Measurements from ENCODE around the gene CEP83. TPM values are rescaled to one million over a fixed set of nuclear protein-coding genes. Genes with fewer than 3 reads are reported as not detected.

CEP83 gene
- total and polyA plus RNA-seq, 8 donors, result 7.0 to 14.5 (median 8.7) TPM

DNA sequence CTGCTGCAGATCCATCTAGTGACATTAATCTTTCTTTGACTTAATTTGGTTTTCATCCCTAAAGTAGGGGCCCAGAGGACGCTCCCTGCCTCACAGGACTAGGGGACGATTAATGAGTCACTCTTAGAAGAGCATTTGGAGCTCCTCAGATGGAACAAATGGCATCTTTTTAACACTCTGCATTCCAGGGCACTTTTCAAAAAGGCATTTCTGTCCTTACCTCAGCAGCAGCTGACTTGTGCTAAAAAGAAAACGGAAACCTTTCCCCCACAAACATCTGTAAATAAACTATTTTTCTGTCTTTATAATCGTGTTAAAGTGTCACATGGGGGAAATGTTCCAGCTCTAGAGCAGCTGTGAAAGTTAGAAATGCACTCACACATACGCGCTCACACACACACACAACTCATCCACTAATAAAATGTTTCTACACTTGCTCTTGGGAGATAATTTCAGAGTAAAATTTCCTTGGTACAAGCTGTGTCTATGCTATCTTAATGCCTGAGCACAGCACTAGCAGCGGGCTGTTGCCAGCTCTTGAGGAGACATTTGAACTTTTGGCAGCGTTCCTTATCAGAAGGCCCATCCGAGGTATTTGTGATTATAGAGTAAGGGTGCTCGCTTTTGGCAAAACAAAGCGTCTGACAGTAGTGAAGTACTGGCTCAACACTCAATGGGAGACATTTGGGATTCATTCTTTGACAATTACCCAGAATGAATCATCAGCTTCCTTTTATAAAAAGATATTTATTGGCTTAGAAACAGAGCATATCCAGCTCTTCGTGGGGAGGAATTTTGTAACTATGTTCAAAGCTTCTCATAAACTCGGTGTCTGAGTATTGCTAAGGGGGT lies 170.0 kb downstream of the CEP83 start:
- no peak for DNase-seq
- intact Hi-C loops (cut with DNase I), result no loop called here
- Histone ChIP-seq H3K36me3 (no peaks in the 10 kb centered on the region), H3K27me3 (no peaks in the 10 kb centered on the region), H3K9me3 (no peaks in the 10 kb centered on the region), H3K4me3 (no peak overlapping the region), H3K4me1 (no peaks in the 10 kb centered on the region), H3K27ac (no peak overlapping the region)
- no peak for FAIRE-seq
- TF ChIP-seq, protein P1, sequence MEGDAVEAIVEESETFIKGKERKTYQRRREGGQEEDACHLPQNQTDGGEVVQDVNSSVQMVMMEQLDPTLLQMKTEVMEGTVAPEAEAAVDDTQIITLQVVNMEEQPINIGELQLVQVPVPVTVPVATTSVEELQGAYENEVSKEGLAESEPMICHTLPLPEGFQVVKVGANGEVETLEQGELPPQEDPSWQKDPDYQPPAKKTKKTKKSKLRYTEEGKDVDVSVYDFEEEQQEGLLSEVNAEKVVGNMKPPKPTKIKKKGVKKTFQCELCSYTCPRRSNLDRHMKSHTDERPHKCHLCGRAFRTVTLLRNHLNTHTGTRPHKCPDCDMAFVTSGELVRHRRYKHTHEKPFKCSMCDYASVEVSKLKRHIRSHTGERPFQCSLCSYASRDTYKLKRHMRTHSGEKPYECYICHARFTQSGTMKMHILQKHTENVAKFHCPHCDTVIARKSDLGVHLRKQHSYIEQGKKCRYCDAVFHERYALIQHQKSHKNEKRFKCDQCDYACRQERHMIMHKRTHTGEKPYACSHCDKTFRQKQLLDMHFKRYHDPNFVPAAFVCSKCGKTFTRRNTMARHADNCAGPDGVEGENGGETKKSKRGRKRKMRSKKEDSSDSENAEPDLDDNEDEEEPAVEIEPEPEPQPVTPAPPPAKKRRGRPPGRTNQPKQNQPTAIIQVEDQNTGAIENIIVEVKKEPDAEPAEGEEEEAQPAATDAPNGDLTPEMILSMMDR (IDR thresholded peaks at IDR 0.05), result no peak
- WGBS, 2 donors, result 59 to 63% methylated on average over 13 of the region's 13 CpGs
- peak in 3 of 4 donors; percentile 18 to 44 (median 29) for ATAC-seq

DNA sequence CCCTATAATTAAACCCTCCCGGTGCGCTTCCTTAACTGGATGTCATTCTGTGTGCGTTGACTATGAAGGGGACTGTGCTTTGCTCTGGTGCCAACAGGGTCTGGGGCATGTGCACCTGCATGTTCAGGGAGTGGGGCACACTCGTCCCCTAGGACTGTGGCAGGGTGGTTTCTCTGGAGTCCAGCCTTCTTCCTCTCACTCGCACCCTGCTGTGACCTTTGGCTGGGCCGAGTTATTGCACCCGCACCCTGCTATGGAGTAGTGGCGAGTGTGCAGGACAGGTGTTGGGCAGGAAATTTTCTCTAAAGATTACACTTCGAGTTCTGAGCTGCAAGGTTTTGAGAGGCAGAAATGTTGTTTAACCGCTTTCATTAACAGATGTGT lies 172.4 kb downstream of the CEP83 start:
- no peak for DNase-seq
- intact Hi-C loops (cut with DNase I), result no loop called here
- FAIRE-seq, result no peak
- Histone ChIP-seq H3K36me3 (no peaks in the 10 kb centered on the region), H3K27ac (no peak overlapping the region), H3K4me3 (no peak overlapping the region), H3K4me1 (no peaks in the 10 kb centered on the region), H3K27me3 (no peaks in the 10 kb centered on the region), H3K9me3 (no peaks in the 10 kb centered on the region)
- peak in 1 of 4 donors; percentile 19 for ATAC-seq
- WGBS, 2 donors, result 49 to 51% methylated on average over 10 of the region's 10 CpGs
- TF ChIP-seq, protein P1 (IDR thresholded peaks at IDR 0.05), result no peak

DNA sequence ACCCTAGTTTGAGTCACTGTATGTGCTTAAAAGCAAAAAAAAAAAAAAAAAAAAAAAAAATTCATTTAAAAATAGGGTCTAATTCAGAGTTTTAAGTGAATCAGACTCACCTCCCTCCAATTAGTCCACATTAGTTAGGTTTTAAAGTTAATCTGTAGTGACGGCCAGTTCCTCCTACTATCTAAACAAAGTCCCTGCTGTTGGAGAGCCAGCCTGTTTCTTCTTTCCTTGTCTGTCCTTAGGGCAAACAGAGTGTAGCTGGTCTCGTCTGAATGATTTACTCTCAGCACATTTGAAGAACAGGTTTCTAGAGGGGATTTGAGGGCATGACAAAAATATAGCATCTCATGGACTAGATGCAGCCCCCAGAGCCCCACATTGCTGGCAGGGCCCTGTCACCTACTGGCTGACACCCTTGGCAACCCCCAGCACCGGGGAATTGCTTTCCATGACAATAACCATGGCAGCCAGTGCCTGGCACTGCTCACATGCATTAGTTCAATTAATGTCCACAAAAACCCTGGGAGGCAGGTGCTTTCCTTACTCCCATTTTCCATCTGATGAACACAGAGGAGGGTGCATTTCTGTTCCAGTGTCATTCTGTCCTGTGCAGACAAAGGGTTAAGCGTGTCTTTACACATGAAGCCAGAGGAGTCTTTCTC lies 173.0 kb downstream of the CEP83 start:
- FAIRE-seq (no peak), DNase-seq (no peak)
- no peaks in the 10 kb centered on the region for H3K4me1 ChIP-seq

DNA sequence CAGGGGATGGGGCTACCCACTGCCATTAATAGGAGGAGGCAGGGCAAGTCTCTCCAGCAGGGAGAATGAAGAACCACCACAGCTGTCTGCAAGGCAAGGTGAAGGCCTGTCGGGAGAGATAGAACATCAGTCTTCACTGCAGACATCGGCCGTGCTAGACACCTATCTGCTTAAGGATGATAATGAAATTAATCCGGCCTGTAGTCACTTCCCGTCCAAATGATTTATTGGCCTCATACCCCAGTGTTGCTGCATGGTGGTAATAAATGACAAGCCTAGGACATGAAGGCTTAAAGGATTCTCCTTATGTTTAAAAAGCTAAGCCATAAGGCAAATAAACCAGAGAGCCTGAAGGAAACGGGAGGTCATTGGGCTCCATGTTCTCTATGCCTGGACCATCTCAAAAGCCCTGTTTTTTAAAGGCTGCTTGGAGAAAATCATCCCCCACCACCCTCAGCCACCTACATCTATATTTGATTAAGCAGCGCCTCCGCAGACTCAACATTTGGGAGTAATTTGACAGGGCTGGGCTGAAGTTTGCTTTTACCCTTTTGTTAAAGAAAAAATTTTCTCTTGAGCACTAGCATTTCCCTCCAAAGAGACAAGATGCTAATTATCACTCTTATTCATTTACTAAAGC lies 173.6 kb downstream of the CEP83 start:
- intact Hi-C loops (cut with DNase I), result no loop called here
- TF ChIP-seq, protein P1 (IDR thresholded peaks at IDR 0.05), result no peak
- ATAC-seq (no peak), FAIRE-seq (no peak), DNase-seq (no peak)
- Histone ChIP-seq H3K9me3 (no peaks in the 10 kb centered on the region), H3K27me3 (no peaks in the 10 kb centered on the region), H3K4me3 (no peak overlapping the region), H3K36me3 (no peaks in the 10 kb centered on the region), H3K27ac (no peak overlapping the region), H3K4me1 (no peaks in the 10 kb centered on the region)
- 78 to 82% methylated on average over 8 of the region's 8 CpGs for WGBS, 2 donors

More for the DNA sequence above, 173.0 kb downstream of the CEP83 start:
- Histone ChIP-seq H3K36me3 (no peaks in the 10 kb centered on the region), H3K27ac (no peak overlapping the region), H3K9me3 (no peaks in the 10 kb centered on the region), H3K27me3 (no peaks in the 10 kb centered on the region), H3K4me3 (no peak overlapping the region)
- TF ChIP-seq, protein P1 (IDR thresholded peaks at IDR 0.05), result no peak
- peak in 1 of 4 donors; percentile 30 for ATAC-seq
- intact Hi-C loops (cut with DNase I), result no loop called here
- 54 to 59% methylated on average over 4 of the region's 4 CpGs for WGBS, 2 donors
